Gastroesophageal sphincter (tissue), 4 donors: ENCODE results near the gene RECQL5. TPM values are rescaled to one million over a fixed set of nuclear protein-coding genes. Genes with fewer than 3 reads are reported as not detected.

ENCODE experiments used
- ATAC-seq: fragments of 150-250 bp; one replicate; pipeline ENCODE4 v1.9.1; 2016; ENCODE audit warnings: mild to moderate bottlenecking, moderate library complexity
- H3K27ac ChIP-seq, 4 donors: fragments of 200-600 bp; sonication (generic) in 3 of 4; 1 replicate in 3 of 4; 2 replicates in 1 of 4; pipeline ENCODE4 v1.5.1; 2016 to 2019
- H3K27me3 ChIP-seq: fragments of 200-600 bp; sonication (generic); one replicate; pipeline ENCODE4 v1.5.1; 2019
- H3K36me3 ChIP-seq, 2 donors: fragments of 200-600 bp; sonication (generic); one replicate each; pipeline ENCODE4 v1.5.1; 2019; ENCODE audit warnings: control low read depth in 1 of 2
- H3K4me1 ChIP-seq, 3 donors: fragments of 200-600 bp; sonication (generic); 1 replicate in 2 of 3; 2 replicates in 1 of 3; pipeline ENCODE4 v1.5.1; 2016 to 2019; ENCODE audit warnings: control low read depth in 2 of 3
- H3K4me3 ChIP-seq, 2 donors: fragments of 200-600 bp; sonication (generic); one replicate each; pipeline ENCODE4 v1.5.1; 2019; ENCODE audit warnings: mild to moderate bottlenecking in 1 of 2, moderate library complexity in 1 of 2
- H3K9me3 ChIP-seq, 3 donors: fragments of 200-600 bp; sonication (generic); one replicate each; pipeline ENCODE4 v1.5.1; 2017 to 2019; ENCODE audit warnings: control low read depth in 2 of 3
- CTCF ChIP-seq, 4 experiments: fragments of 200-600 bp in 2 of 4; fragments of 450-650 bp in 2 of 4; sonication (generic) in 1 of 4; IDR thresholded peaks; one replicate each; pipeline ENCODE4 v1.5.1; 2017 to 2019; ENCODE audit warnings: antibody characterized with exemption in 4 of 4, mild to moderate bottlenecking in 2 of 4, moderate library complexity in 2 of 4
- EP300 ChIP-seq: sonication (generic); formaldehyde crosslinking; IDR thresholded peaks from one replicate; pipeline ENCODE4 v1.6.1; 2017; ENCODE audit warnings: antibody characterized with exemption, mild to moderate bottlenecking
- POLR2A ChIP-seq, 2 donors: fragments of 450-650 bp; IDR thresholded peaks; one replicate each; pipeline ENCODE4 v1.6.1; 2017; ENCODE audit warnings: antibody characterized with exemption in 2 of 2, mild to moderate bottlenecking in 2 of 2, moderate library complexity in 1 of 2
- POLR2AphosphoS5 ChIP-seq: sonication (generic); formaldehyde crosslinking; IDR thresholded peaks from one replicate; pipeline ENCODE4 v1.6.1; 2017; ENCODE audit warnings: antibody characterized with exemption
- WGBS, 2 donors: methylation state at CpG; one replicate each; pipeline ENCODE4 v1.1.5; 2018; ENCODE audit warnings: low coverage in 1 of 2; 5-methylcytosine and 5-hydroxymethylcytosine counted together
- total RNA-seq, 4 donors: library from RNA; depleted of rRNA; stranded (reverse); fragments of >200 nt; gene quantifications; one replicate each; pipeline ENCODE4 v1.1.0, GENCODE V29; 2016

Gene RECQL5
- total RNA-seq, 4 donors from 2014 or later, result 6.4 to 15.1 (median 13.6) TPM

- Histone ChIP-seq H3K9me3 (no peaks in the 10 kb centered on the region), H3K4me3 (no peak overlapping the region), H3K27ac (no peak overlapping the region), H3K4me1 (no peaks in the 10 kb centered on the region), H3K27me3 (no peaks in the 10 kb centered on the region), H3K36me3 (peaks cover 0 to 83% of the 10 kb centered on the region in 2 donors)
- WGBS, 2 donors, result 94 to 100% methylated on average over 7 of the region's 7 CpGs
- TF ChIP-seq POLR2AphosphoS5 (no peak), CTCF (IDR thresholded peaks at IDR 0.05) (no peak), POLR2A (IDR thresholded peaks at IDR 0.05) (no peak), EP300 (no peak)
- no peak for ATAC-seq
Observed at GRCh38 chr17:75647921-75648320, 19.0 kb downstream of the RECQL5 start.

GRCh38 chr17:75647061-75647460 is 19.9 kb downstream of the RECQL5 start:
- Histone ChIP-seq H3K27ac (no peak overlapping the region), H3K9me3 (no peaks in the 10 kb centered on the region), H3K27me3 (no peaks in the 10 kb centered on the region), H3K4me1 (no peaks in the 10 kb centered on the region), H3K4me3 (no peak overlapping the region), H3K36me3 (peaks cover 0 to 78% of the 10 kb centered on the region in 2 donors)
- TF ChIP-seq POLR2A (IDR thresholded peaks at IDR 0.05) (no peak), CTCF (IDR thresholded peaks at IDR 0.05) (no peak), POLR2AphosphoS5 (no peak), EP300 (no peak)
- WGBS, 2 donors, result 71% methylated on average over 1 of the region's 7 CpGs; no CpG with 5 or more reads in 1 of the 2 donors
- no peak for ATAC-seq

- Histone ChIP-seq H3K27ac (no peak overlapping the region), H3K4me1 (no peaks in the 10 kb centered on the region), H3K9me3 (no peaks in the 10 kb centered on the region), H3K27me3 (no peaks in the 10 kb centered on the region), H3K4me3 (no peak overlapping the region), H3K36me3 (peaks cover 0 to 78% of the 10 kb centered on the region in 2 donors)
- no peak for ATAC-seq
- TF ChIP-seq EP300 (no peak), POLR2AphosphoS5 (no peak)
- WGBS, 2 donors, result no CpG with 5 or more reads among the region's 6 CpGs
Observed at GRCh38 chr17:75646638-75646992, 20.3 kb downstream of the RECQL5 start.

GRCh38 chr17:75645889-75646637 is 20.9 kb downstream of the RECQL5 start:
- Histone ChIP-seq H3K9me3 (no peaks in the 10 kb centered on the region), H3K4me1 (no peaks in the 10 kb centered on the region), H3K4me3 (no peak overlapping the region), H3K27ac (no peak overlapping the region), H3K36me3 (peaks cover 0 to 78% of the 10 kb centered on the region in 2 donors), H3K27me3 (no peaks in the 10 kb centered on the region)
- TF ChIP-seq EP300, result no peak
- peak; percentile 65 for ATAC-seq
- WGBS, 2 donors, result 64 to 80% methylated on average over 1 to 5 of the region's 17 CpGs

GRCh38 chr17:75645501-75645888 is 21.5 kb downstream of the RECQL5 start:
- ATAC-seq, result no peak
- 53 to 78% methylated on average over 5 to 7 of the region's 7 CpGs for WGBS, 2 donors

More at GRCh38 chr17:75645501-75645888, 21.5 kb downstream of the RECQL5 start:
- H3K9me3 ChIP-seq, result no peaks in the 10 kb centered on the region
- H3K36me3 ChIP-seq, result peaks cover 0 to 78% of the 10 kb centered on the region in 2 donors
- TF ChIP-seq CTCF (IDR thresholded peaks at IDR 0.05) (no peak), EP300 (no peak), POLR2A (IDR thresholded peaks at IDR 0.05) (no peak), POLR2AphosphoS5 (no peak)
- H3K4me1 ChIP-seq, result no peaks in the 10 kb centered on the region
- H3K4me3 ChIP-seq, result no peak overlapping the region
- H3K27ac ChIP-seq, result no peak overlapping the region
- no peaks in the 10 kb centered on the region for H3K27me3 ChIP-seq
